Uterus (tissue), 2 donors: ENCODE data around the gene FNTB.

Experiments used
- CTCF ChIP-seq, 4 experiments: fragments of 200-600 bp in 2 of 4; fragments of 450-650 bp in 2 of 4; sonication (generic) in 2 of 4; IDR thresholded peaks; one replicate each; pipeline ENCODE4 v1.5.1; 2016 to 2019; ENCODE audit warnings: antibody characterized with exemption in 4 of 4, mild to moderate bottlenecking in 2 of 4, moderate library complexity in 1 of 4
- POLR2A ChIP-seq, 2 donors: fragments of 450-650 bp; IDR thresholded peaks; one replicate each; pipeline ENCODE4 v1.6.1; 2016; ENCODE audit warnings: antibody characterized with exemption in 2 of 2, mild to moderate bottlenecking in 1 of 2, moderate library complexity in 1 of 2

GRCh38 chr14:64971943-64972791 lies 14.5 kb upstream of the FNTB start, which contains the start of gene RAB15:
- TF ChIP-seq CTCF (IDR thresholded peaks at IDR 0.05) (no peak), POLR2A (IDR thresholded peaks at IDR 0.05) (peak in 1 of 2 donors; percentile 10)
